Stimulated activated CD4-positive, alpha-beta T cell treated with anti-CD3 and anti-CD28 coated beads, Interleukin-12 subunit alpha, Interleukin-12 subunit beta, amount 100 ng/mL, for 48 hours (primary cell): ENCODE measurements around the gene RNF123.

Source experiments
- DNase-seq, 3 donors: peaks; one replicate each; pipeline ENCODE4 v3.0.0-alpha.2; 2020; ENCODE audit warnings: low read depth in 2 of 3, low spot score in 1 of 3

Gene RNF123

GRCh38 chr3:49658711-49659110 lies 30.6 kb upstream of the RNF123 start:
- DNase-seq = no peak

DNA sequence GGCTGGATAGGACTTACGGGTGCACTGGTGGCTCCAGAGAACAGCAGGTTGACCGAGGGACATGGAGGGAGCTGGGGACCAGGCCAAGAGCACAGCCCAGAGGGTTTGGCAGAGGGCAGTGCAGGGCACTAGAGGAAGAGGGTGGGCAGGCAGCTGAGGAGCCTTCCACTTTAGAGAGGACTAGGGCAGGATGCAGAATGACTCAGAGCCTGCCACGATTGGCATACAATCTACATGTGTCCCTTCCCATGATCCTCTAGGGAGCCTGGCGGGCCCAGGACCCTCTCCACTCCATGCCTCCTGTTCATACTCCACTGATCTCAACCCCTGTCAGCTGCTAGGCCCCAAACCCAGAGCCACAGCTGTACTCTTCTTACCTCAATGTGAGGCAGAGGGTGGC lies 29.6 kb upstream of the RNF123 start:
- DNase-seq = no peak

GRCh38 chr3:49661281-49661680 lies 28.1 kb upstream of the RNF123 start:
- DNase-seq = no peak

DNA sequence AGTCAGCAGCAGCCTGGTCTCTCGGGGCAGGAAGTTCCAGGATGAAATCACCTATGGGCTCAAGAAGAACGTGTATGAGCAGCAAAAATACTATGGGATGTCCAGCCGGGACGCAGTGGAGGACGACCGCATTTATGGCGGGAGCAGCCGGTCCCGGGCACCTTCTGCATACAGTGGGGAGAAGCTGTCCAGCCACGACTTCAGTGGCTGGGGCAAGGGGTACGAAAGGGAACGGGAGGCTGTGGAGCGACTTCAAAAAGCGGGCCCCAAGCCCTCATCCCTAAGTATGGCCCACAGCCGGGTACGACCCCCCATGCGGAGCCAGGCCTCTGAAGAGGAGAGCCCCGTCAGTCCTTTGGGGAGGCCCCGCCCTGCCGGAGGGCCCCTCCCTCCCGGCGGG lies 27.3 kb upstream of the RNF123 start:
- no peak for DNase-seq

- DNase-seq = no peak
These were observed 26.5 kb upstream of the RNF123 start for GRCh38 chr3:49662720-49663413.

DNA sequence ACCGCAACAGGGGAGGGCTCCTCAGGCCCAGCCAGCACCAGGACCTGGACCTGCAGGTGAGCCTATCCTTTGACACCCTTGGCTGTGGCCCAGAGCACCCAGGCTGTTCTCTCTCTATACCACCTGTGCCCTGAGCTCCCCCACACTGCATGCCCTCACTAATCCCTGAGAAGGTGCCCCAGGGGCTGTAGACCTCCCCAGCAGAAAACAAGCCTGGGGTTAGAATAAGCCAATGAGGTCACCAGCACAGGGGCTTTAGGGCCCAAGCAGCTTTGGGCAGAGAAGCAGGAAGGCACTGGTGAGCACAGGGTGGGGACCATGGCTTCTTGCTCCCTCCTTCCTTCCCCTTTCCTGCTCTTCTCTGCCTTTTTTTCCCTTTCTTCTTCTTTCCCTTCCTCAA lies 25.5 kb upstream of the RNF123 start:
- no peak for DNase-seq

GRCh38 chr3:49664300-49664699 lies 25.1 kb upstream of the RNF123 start:
- DNase-seq = no peak

GRCh38 chr3:49665822-49666519 lies 23.4 kb upstream of the RNF123 start:
- DNase-seq = no peak

- DNase-seq = no peak
These were observed 22.8 kb upstream of the RNF123 start for GRCh38 chr3:49666592-49666991.

DNA sequence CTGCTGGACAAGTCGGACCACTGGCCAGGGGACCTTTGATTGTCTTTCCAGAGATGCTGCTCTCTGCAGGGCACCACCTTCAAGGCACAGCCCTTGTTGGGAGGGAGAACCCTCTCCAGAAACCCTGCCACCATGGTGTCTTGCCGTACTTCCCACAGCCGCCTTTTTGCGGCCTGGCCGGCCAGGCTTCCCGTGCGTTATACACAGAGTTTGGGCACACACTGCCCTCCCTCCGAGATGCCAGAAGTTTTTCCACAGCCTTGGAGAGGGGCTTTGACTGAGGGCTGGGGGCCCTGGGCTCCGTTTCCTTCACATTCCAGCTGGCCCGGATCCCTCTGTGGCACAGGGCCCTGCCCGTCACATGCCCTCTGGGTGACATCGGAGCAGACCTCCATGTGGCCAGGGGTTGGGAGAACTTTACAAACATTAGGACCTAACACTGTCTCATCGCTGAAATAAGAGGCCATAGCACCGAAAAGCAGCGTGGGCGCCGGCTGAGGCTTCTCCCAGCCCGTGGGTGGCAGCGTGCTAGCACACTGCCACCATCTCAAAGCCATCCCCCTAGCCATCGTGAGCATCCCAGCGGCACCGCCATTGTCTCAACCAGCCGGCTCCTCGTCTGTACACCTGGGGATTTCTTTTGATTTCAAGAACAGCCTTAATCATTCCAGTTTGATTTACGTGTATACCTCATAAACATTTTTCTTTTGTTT lies 21.5 kb upstream of the RNF123 start:
- DNase-seq = no peak

GRCh38 chr3:49668414-49668797 lies 21.0 kb upstream of the RNF123 start:
- DNase-seq = no peak

DNA sequence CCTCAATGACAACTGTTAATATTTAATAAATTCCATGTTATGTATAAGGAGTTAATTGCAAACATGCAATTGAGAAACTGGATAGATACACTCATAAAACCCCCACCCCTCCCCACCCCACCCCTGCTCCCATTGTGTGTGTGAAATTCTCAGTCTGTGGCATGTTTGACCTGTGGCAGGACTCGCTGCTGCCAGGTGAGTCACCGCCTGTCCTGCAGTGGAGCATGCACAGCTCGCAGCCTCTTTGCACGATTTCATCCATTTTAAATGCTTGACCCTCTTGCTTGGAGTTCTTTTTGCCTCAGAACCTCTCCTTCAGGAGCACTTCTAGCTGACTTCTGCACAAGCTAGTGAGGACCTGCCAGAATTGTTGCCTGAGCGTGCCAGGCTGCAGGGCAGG lies 20.5 kb upstream of the RNF123 start:
- DNase-seq = no peak

DNA sequence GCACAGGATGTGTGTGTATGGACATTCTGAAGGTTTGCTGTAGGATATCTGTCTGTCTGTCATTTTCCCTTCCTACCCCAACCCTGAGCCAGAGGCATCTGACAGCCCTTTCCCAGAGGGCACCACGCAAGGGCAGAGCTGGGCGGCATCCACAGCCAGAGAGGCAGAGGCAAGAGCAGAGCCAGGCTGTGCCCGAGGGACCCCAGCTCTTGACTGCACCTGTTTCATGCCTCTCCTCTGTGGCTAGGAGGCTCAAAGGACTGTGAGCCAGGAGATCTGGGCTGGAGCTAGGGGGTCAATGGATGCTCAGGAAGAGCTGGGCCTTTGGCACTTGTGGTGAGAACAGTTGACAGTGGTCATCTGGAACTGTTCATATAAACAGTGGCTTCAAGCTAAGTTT lies 20.0 kb upstream of the RNF123 start:
- no peak for DNase-seq

- DNase-seq = no peak
These were observed 18.4 kb upstream of the RNF123 start for GRCh38 chr3:49670940-49671290.

GRCh38 chr3:49671291-49672288 lies 17.8 kb upstream of the RNF123 start:
- peak; percentile 55 to 71 (median 61) for DNase-seq

- DNase-seq = no peak
These were observed 16.1 kb upstream of the RNF123 start for GRCh38 chr3:49673121-49673714.

- peak; percentile 96 to 99 (median 99) for DNase-seq
These were observed 15.5 kb upstream of the RNF123 start, which contains the start of gene APEH for GRCh38 chr3:49673715-49674496. Gene APEH, plus strand, starts transcription at chr3:49674351. Its CDS starts 51 bp downstream, at chr3:49674402.

- no peak for DNase-seq
These were observed 14.8 kb upstream of the RNF123 start for GRCh38 chr3:49674497-49674983.

- DNase-seq = no peak
These were observed 13.4 kb upstream of the RNF123 start for GRCh38 chr3:49675912-49676311.
